Stimulated activated CD8-positive, alpha-beta memory T cell treated with anti-CD3 and anti-CD28 coated beads, Interleukin-15, amount 100 ng/mL, for 48 hours (primary cell): ENCODE measurements around the gene PODNL1.
"Not testable (repeated sequence)": the region's sequence is repeated elsewhere in the genome, so short reads cannot be mapped to it uniquely, and the experiment has no call there.

Experiments
- DNase-seq, 2 donors: peaks; one replicate each; pipeline ENCODE4 v3.0.0-alpha.2; 2020; ENCODE audit warnings: low read depth in 2 of 2

The PODNL1 gene

DNA sequence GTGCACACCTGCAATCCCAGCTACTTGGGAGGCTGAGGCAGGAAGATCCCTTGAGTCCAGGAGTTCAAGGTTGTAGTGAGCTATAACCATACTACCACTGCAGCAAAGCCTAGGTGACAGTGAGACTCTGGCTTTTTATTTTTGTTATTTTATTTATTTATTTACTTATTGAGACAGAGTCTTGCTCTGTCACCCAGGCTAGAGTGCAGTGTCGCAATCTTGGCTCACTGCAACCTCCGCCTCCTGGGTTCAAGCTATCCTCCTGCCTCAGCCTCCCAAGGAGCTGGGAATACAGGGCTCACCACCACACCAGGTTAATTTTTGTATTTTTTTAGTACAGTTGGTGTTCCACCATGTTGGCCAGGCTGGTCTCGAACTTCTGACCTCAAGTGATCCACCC, 35.3 kb upstream of the PODNL1 start:
- DNase-seq: not testable (repeated sequence)

GRCh38 chr19:13972368-13973155, 34.3 kb upstream of the PODNL1 start:
- DNase-seq: no peak

- DNase-seq: not testable (repeated sequence)
These were observed 33.7 kb upstream of the PODNL1 start for GRCh38 chr19:13971868-13972267.

DNA sequence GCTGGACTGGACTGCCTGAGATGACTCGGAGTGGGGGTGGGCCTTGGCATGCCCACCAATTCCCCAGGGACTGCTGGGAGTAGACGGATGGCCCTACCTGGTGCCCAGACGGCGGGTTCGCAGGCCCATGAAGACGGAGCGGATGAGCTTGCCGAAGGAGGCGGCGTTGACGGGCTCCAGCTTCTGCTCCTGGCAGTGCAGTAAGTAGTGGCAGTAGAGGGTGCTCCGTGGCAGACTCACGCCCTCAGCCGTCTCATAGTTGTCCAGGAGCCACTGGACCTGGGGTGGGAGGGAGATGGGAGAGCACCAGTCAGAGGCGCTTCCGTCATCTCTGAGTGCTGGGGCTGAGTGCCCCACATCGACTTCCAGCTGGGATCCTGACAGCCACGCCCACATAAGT, 31.7 kb upstream of the PODNL1 start:
- no peak for DNase-seq

DNA sequence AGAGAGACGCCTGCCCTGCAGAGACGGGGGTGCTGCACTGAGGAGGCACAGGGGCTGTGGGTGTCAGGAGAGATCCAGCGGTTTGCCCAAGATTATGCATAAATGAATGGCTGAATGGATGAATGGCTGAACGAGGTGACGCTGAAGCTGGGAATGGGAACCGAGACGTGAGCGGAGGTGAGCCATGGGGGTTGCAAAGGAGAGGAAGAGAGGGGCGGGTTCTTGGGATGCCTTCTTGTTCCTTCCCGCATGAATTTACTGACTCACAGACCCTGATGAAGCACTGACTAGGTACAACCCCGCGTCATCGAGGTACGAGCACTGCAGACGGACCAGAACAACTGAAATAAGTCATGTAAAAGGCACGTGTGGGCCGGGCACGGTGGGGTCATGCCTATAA, 30.8 kb upstream of the PODNL1 start:
- DNase-seq: no peak

DNA sequence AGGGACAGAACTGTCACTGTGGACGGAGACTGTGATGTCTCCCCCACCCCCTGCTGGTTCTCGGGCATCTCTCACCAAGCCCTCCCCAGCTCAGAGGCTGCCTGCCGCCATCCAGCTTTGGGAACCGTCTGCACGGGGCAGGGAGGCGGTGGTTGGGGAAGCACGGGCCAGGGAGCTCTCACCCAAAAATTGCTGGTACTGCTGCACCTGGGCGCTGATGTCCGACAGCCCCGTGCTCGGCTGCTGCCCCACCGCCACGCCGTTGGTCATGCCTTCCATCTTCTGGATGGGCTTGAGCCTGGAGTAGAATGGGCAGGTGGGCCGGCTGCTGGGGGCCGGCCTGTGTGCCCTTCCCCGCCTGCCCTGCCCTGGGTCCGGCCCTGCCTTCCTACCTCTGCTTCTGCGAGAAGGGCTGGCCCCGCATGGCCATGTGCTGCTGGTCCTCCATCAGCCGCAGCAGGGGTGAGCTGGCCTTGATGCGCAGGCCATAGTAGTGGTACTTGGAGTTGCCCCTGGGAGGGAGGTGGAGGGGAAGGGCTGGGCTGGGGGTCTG, 30.2 kb upstream of the PODNL1 start:
- DNase-seq: no peak

DNA sequence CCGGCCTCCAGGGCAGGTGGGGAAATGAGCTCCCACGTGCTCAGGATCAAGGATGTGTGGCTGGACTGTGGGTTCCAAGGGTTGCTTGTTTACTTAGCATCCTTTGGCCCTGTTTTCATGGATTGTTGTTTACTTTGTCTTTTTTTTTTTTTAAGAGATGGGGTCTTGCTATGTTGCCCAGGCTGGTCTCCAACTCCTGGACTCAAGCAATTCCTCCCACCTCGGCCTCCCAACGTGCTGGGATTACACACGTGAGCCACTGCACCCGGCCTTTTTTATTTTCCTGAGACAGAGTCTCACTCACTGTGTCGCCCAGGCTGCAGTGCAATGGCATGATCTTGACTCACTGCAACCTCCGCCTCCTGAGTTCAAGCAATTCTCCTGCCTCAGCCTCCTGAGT, 29.0 kb upstream of the PODNL1 start:
- DNase-seq: not testable (repeated sequence)

GRCh38 chr19:13966684-13967128, 28.5 kb upstream of the PODNL1 start:
- DNase-seq: no peak

GRCh38 chr19:13965926-13966683, 27.9 kb upstream of the PODNL1 start:
- no peak for DNase-seq

GRCh38 chr19:13965377-13965896, 27.2 kb upstream of the PODNL1 start:
- DNase-seq: no peak

GRCh38 chr19:13964776-13965175, 26.6 kb upstream of the PODNL1 start:
- no peak for DNase-seq

- DNase-seq: no peak
These were observed 25.4 kb upstream of the PODNL1 start for GRCh38 chr19:13963603-13964105.

DNA sequence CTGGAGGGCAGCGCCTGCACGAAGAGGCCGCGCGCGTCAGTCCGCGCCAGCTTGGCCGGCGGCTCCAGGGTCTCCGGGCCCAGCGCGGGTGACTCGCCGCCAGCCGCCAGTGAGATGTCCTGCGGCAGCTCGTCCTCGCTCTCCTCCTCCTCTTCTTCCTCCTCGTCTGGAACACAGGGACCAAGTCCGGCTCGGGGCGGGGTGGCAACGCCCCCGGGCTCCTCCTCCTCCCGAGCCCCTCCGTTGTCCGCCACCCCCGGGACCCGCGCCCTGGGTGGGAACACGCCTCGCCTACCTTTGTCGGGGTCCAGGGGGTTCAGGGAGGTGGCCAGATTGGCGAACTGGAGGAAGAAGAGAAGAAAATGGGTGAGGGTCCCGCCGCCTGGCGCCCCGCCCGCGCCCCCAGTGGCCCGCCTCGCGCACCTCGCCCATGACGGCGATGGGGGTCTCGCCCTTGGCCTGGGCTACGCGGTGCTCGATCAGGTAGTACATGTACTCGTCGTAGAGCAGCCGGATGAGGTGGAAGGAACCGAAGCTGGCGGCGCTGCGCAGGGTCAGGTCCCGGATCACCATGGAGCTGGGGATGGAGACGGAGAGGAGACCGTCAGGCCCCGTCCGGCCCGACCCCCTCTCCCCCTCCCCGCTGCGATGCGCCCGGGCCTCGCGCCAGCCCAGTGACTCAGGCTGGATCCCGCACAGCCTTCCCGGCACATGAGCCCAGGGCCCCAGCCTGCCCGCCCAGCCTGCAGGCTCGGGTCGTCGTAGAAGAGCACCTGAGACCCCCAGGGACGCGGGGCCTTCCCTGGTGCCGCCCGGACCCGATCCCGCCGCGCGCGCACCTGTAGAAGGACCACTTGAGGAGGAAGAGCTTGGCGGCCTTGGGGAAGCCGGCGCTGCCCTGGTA, 24.7 kb upstream of the PODNL1 start:
- DNase-seq: no peak

DNA sequence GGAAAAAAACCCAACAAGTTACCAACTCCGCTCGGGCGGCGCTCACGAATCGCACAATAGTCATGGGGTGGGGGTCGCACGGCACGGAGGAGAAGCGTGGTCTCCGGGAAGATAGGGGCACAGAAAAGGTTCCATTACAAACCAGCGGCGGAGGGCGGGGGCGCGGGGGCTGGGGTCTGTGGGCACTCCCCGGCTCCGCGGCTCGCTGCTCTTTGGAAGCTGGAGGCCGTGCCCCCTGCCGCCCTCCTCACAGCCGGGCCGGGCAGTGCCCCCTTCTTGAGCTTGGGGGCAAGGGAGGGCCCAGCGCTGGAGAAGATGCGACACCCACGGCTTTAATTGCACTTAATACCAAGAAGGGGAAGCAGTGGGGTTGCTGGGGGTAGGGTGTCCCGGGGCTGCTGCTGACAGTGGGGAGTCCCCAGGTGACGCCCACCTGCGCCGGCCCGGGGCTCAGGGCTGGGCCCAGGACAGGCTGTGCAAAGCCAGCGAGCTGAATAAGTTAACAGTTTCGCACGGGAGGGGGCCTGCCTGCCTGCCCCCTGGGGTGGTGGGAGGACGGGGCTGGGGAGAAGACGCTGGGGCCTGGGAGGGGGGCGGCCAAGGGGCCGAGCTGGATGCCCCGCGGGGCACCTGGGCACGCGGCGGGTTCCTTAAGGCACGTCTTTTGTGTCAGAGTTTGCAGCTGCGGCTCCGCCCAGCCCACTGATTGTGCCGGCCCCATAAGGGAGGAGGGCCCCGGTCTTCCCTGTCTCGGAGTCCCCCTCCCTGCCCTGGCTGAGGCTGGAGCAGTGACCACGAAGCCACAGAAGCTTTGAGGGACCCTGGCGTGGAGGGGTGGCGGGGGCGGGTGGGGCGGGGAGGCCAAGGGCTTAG, 23.8 kb upstream of the PODNL1 start:
- DNase-seq: no peak

- DNase-seq: no peak
These were observed 22.9 kb upstream of the PODNL1 start for GRCh38 chr19:13960863-13961784.

GRCh38 chr19:13959962-13960862, 22.0 kb upstream of the PODNL1 start:
- no peak for DNase-seq

GRCh38 chr19:13959141-13959961, 21.1 kb upstream of the PODNL1 start:
- DNase-seq: no peak
